ENCODE measurements around the gene ACTR5. TPM values are rescaled to one million over a fixed set of nuclear protein-coding genes. Genes with fewer than 3 reads are reported as not detected.

Gene ACTR5
- total RNA-seq, 1 donor from 2014 or later: 15.2 TPM

- intact Hi-C loops (cut with micrococcal nuclease): no loop called here
- H3K9me3 Mint-ChIP-seq: peaks cover 8% of the 10 kb centered on the region
- no peak for DNase-seq (ENCODE audit: low spot score)
- no peak overlapping the region for H3K4me3 Mint-ChIP-seq
- peaks cover 6% of the 10 kb centered on the region for H3K36me3 Mint-ChIP-seq (ENCODE audit: low read depth)
- no peak overlapping the region for H3K27ac Mint-ChIP-seq
- peaks cover 43% of the 10 kb centered on the region for H3K4me1 Mint-ChIP-seq (ENCODE audit: low read depth)
- peaks cover 86% of the 10 kb centered on the region for H3K27me3 Mint-ChIP-seq (ENCODE audit: insufficient read depth)
Measured at GRCh38 chr20:38724626-38725147, 23.6 kb upstream of the ACTR5 start.

- Mint-ChIP-seq H3K9me3 (peaks cover 8% of the 10 kb centered on the region), H3K27ac (peak overlapping the region; percentile 87), H3K4me1 (ENCODE audit: low read depth) (peaks cover 49% of the 10 kb centered on the region), H3K4me3 (peak overlapping the region; percentile 32), H3K27me3 (ENCODE audit: insufficient read depth) (peaks cover 86% of the 10 kb centered on the region), H3K36me3 (ENCODE audit: low read depth) (peaks cover 6% of the 10 kb centered on the region)
- no peak for DNase-seq (ENCODE audit: low spot score)
- intact Hi-C loops (cut with micrococcal nuclease): no loop called here
Measured at GRCh38 chr20:38725148-38725901, 22.9 kb upstream of the ACTR5 start.

- Mint-ChIP-seq H3K4me1 (ENCODE audit: low read depth) (peaks cover 57% of the 10 kb centered on the region), H3K27ac (peak overlapping the region; percentile 87), H3K27me3 (ENCODE audit: insufficient read depth) (peaks cover 86% of the 10 kb centered on the region), H3K9me3 (peaks cover 8% of the 10 kb centered on the region), H3K4me3 (peak overlapping the region; percentile 35), H3K36me3 (ENCODE audit: low read depth) (peaks cover 6% of the 10 kb centered on the region)
- no peak for DNase-seq (ENCODE audit: low spot score)
- intact Hi-C loops (cut with micrococcal nuclease): no loop called here
Measured at GRCh38 chr20:38725931-38726803, 22.1 kb upstream of the ACTR5 start.

GRCh38 chr20:38726804-38727606, 21.3 kb upstream of the ACTR5 start:
- DNase-seq (ENCODE audit: low spot score): peak; percentile 26
- H3K27me3 Mint-ChIP-seq (ENCODE audit: insufficient read depth): peaks cover 82% of the 10 kb centered on the region
- H3K4me1 Mint-ChIP-seq (ENCODE audit: low read depth): peaks cover 64% of the 10 kb centered on the region
- peak overlapping the region; percentile 35 for H3K4me3 Mint-ChIP-seq
- peaks cover 6% of the 10 kb centered on the region for H3K36me3 Mint-ChIP-seq (ENCODE audit: low read depth)
- intact Hi-C loops (cut with micrococcal nuclease): loop anchor here (1.0 kb wide), 1 partner anchor 81 kb away; no protein-coding TSS in a partner anchor
- peaks cover 8% of the 10 kb centered on the region for H3K9me3 Mint-ChIP-seq
- H3K27ac Mint-ChIP-seq: peak overlapping the region; percentile 85

GRCh38 chr20:38727607-38728190, 20.6 kb upstream of the ACTR5 start:
- Mint-ChIP-seq H3K27ac (peak overlapping the region; percentile 85), H3K36me3 (ENCODE audit: low read depth) (peaks cover 5% of the 10 kb centered on the region), H3K4me1 (ENCODE audit: low read depth) (peaks cover 64% of the 10 kb centered on the region), H3K4me3 (peak overlapping the region; percentile 35), H3K9me3 (peaks cover 8% of the 10 kb centered on the region), H3K27me3 (ENCODE audit: insufficient read depth) (peaks cover 81% of the 10 kb centered on the region)
- intact Hi-C loops (cut with micrococcal nuclease): loop anchor here (1.0 kb wide), 1 partner anchor 81 kb away; no protein-coding TSS in a partner anchor
- DNase-seq (ENCODE audit: low spot score): no peak

- Mint-ChIP-seq H3K4me1 (ENCODE audit: low read depth) (peaks cover 61% of the 10 kb centered on the region), H3K27ac (peak overlapping the region; percentile 85), H3K9me3 (peaks cover 8% of the 10 kb centered on the region), H3K27me3 (ENCODE audit: insufficient read depth) (peaks cover 80% of the 10 kb centered on the region), H3K36me3 (ENCODE audit: low read depth) (peaks cover 5% of the 10 kb centered on the region), H3K4me3 (peak overlapping the region; percentile 45)
- intact Hi-C loops (cut with micrococcal nuclease): no loop called here
- no peak for DNase-seq (ENCODE audit: low spot score)
Measured at GRCh38 chr20:38728191-38728781, 20.0 kb upstream of the ACTR5 start.

- peak overlapping the region; percentile 84 for H3K27ac Mint-ChIP-seq
- H3K27me3 Mint-ChIP-seq (ENCODE audit: insufficient read depth): peaks cover 83% of the 10 kb centered on the region
- intact Hi-C loops (cut with micrococcal nuclease): no loop called here
- peaks cover 58% of the 10 kb centered on the region for H3K4me1 Mint-ChIP-seq (ENCODE audit: low read depth)
- DNase-seq (ENCODE audit: low spot score): no peak
- H3K9me3 Mint-ChIP-seq: peaks cover 8% of the 10 kb centered on the region
- peak overlapping the region; percentile 48 for H3K4me3 Mint-ChIP-seq
- peaks cover 5% of the 10 kb centered on the region for H3K36me3 Mint-ChIP-seq (ENCODE audit: low read depth)
Measured at GRCh38 chr20:38728911-38729642, 19.2 kb upstream of the ACTR5 start.

GRCh38 chr20:38729767-38730166, 18.5 kb upstream of the ACTR5 start:
- Mint-ChIP-seq H3K27me3 (ENCODE audit: insufficient read depth) (peaks cover 82% of the 10 kb centered on the region), H3K36me3 (ENCODE audit: low read depth) (peaks cover 5% of the 10 kb centered on the region), H3K4me3 (no peak overlapping the region), H3K27ac (peak overlapping the region; percentile 14), H3K4me1 (ENCODE audit: low read depth) (peaks cover 58% of the 10 kb centered on the region), H3K9me3 (peaks cover 8% of the 10 kb centered on the region)
- no peak for DNase-seq (ENCODE audit: low spot score)
- intact Hi-C loops (cut with micrococcal nuclease): loop anchor here (5.0 kb wide), 1 partner anchor 52 kb away; no protein-coding TSS in a partner anchor

- DNase-seq (ENCODE audit: low spot score): no peak
- Mint-ChIP-seq H3K4me1 (ENCODE audit: low read depth) (peaks cover 54% of the 10 kb centered on the region), H3K27me3 (ENCODE audit: insufficient read depth) (peaks cover 84% of the 10 kb centered on the region), H3K27ac (peak overlapping the region; percentile 76), H3K36me3 (ENCODE audit: low read depth) (peaks cover 5% of the 10 kb centered on the region), H3K4me3 (peak overlapping the region; percentile 61), H3K9me3 (peaks cover 8% of the 10 kb centered on the region)
- intact Hi-C loops (cut with micrococcal nuclease): loop anchor here (5.0 kb wide), 1 partner anchor 53 kb away; no protein-coding TSS in a partner anchor
Measured at GRCh38 chr20:38730167-38730988, 17.9 kb upstream of the ACTR5 start.

GRCh38 chr20:38730989-38731737, 17.1 kb upstream of the ACTR5 start:
- intact Hi-C loops (cut with micrococcal nuclease): loop anchor here (1.0 to 5.0 kb wide), 4 partner anchors 17 to 162 kb away; partner anchors contain the start of gene ACTR5
- DNase-seq (ENCODE audit: low spot score): peak; percentile 57
- H3K36me3 Mint-ChIP-seq (ENCODE audit: low read depth): peaks cover 5% of the 10 kb centered on the region
- peak overlapping the region; percentile 76 for H3K27ac Mint-ChIP-seq
- H3K9me3 Mint-ChIP-seq: peaks cover 8% of the 10 kb centered on the region
- H3K27me3 Mint-ChIP-seq (ENCODE audit: insufficient read depth): peaks cover 85% of the 10 kb centered on the region
- H3K4me1 Mint-ChIP-seq (ENCODE audit: low read depth): peaks cover 48% of the 10 kb centered on the region
- peak overlapping the region; percentile 61 for H3K4me3 Mint-ChIP-seq

Data from activated T-helper 1 cell treated with anti-CD3 and anti-CD28 coated beads, Interleukin-12 subunit alpha, Interleukin-12 subunit beta, Interleukin-2, Interleukin-4 antibody, amounts not matched to agents 30 ng/mL and 10 ng/mL and 1 ng/mL, durations not matched to agents 14 hours and 24 hours and 36 hours (primary cell).